ENCODE measurements around the gene RCBTB1. TPM values are rescaled to one million over a fixed set of nuclear protein-coding genes. Genes with fewer than 3 reads are reported as not detected.
A peak's percentile ranks its signal among the peaks of the same experiment; 100 is the strongest.
"Not testable (repeated sequence)": the region's sequence is repeated elsewhere in the genome, so short reads cannot be mapped to it uniquely, and the experiment has no call there.

RCBTB1 gene
- total RNA-seq, 4 donors from 2014 or later = 5.6 to 10.7 (median 8.1) TPM

DNA sequence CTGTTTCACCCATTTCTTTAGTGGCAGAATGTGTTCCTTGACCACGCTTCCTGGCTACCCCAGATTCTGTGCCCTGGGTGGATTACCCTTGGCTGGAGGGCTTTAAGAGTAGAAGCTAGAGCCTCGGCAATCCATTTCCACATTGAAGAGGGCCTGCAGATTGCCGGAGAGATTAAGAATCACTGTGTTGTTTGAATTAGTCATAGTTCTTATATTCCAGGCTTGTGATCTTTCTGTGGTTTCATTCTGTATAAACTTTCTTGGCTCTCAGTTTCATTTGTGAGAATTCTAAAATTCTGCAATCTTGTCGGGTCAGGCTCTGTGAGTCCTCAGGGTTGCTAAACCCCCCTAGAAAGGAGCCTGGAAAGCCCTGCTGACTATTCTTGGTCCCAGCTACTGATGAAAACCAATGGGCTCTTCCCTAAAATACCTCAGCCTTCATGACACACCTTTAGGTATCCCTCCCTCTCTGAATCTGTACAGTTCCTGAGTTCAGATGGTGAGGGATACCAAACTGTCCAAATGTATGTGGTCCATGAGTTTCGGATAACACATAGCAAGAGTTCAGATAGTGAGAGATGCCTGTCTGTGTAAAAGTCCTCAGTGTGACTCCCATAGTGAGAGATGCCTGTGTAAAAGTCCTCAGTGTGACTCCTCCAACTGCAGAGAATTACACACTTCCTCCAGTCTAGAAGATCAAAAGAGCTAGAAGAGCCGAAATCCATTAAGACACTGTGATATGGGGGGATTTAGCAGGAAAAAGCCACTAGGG, 85.3 kb downstream of the RCBTB1 start:
- H3K27ac ChIP-seq = peak overlapping the region in 3 of 4 donors; percentile 17 to 45 (median 31)
- no peaks in the 10 kb centered on the region for H3K27me3 ChIP-seq
- no peaks in the 10 kb centered on the region for H3K36me3 ChIP-seq
- no peak overlapping the region for H3K4me3 ChIP-seq
- H3K9me3 ChIP-seq = no peaks in the 10 kb centered on the region
- no peak for DNase-seq
- no peaks in the 10 kb centered on the region for H3K4me1 ChIP-seq
- TF ChIP-seq, protein P1, sequence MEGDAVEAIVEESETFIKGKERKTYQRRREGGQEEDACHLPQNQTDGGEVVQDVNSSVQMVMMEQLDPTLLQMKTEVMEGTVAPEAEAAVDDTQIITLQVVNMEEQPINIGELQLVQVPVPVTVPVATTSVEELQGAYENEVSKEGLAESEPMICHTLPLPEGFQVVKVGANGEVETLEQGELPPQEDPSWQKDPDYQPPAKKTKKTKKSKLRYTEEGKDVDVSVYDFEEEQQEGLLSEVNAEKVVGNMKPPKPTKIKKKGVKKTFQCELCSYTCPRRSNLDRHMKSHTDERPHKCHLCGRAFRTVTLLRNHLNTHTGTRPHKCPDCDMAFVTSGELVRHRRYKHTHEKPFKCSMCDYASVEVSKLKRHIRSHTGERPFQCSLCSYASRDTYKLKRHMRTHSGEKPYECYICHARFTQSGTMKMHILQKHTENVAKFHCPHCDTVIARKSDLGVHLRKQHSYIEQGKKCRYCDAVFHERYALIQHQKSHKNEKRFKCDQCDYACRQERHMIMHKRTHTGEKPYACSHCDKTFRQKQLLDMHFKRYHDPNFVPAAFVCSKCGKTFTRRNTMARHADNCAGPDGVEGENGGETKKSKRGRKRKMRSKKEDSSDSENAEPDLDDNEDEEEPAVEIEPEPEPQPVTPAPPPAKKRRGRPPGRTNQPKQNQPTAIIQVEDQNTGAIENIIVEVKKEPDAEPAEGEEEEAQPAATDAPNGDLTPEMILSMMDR (IDR thresholded peaks at IDR 0.05) = no peak
- TF ChIP-seq POLR2A (IDR thresholded peaks at IDR 0.05) = no peak

DNA sequence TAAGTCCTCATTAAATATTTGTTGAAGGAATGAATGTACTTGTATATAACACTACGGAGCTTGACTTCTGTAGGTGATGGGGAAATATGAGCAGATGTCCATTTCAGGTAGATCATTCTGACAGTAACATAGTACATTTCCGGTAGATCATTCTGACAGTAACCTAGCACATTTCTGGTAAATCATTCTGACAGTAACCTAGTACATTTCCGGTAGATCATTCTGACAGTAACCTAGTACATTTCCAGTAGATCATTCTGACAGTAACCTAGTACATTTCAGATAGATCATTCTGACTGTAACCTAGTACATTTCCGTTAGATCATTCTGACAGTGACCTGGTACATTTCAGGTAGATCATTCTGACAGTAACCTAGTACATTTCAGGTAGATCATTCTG, 87.2 kb downstream of the RCBTB1 start:
- Histone ChIP-seq H3K27me3 (no peaks in the 10 kb centered on the region), H3K4me1 (no peaks in the 10 kb centered on the region), H3K27ac (peak overlapping the region in 2 of 4 donors; percentile 63 to 93), H3K4me3 (no peak overlapping the region), H3K36me3 (no peaks in the 10 kb centered on the region), H3K9me3 (no peaks in the 10 kb centered on the region)
- TF ChIP-seq, protein P1 (IDR thresholded peaks at IDR 0.05) = no peak
- TF ChIP-seq POLR2A (IDR thresholded peaks at IDR 0.05) = no peak
- no peak for DNase-seq

DNA sequence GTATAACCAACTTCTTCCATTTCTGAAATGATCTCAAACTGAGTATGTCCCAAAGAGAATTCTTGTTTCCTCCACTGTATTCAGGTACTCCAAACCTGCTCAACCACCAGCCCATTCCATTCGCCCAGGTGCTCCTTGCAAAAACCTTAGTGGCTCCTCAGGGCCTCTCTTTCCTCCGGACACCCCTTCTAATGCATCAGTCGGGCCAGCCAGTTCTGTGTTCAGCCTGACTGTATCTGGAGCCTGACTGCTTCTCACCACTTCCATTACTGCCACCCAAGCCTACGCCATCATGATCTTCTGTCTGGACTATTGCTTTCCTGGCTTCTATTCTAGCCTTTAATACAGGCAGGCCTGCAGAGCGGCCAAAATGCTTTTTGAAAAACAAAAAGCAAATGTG, 88.1 kb downstream of the RCBTB1 start:
- Histone ChIP-seq H3K27me3 (no peaks in the 10 kb centered on the region), H3K4me1 (no peaks in the 10 kb centered on the region), H3K9me3 (no peaks in the 10 kb centered on the region), H3K4me3 (no peak overlapping the region), H3K36me3 (no peaks in the 10 kb centered on the region), H3K27ac (peak overlapping the region; percentile 63 to 99 (median 93))
- no peak for DNase-seq
- TF ChIP-seq, protein P1 (IDR thresholded peaks at IDR 0.05) = no peak
- TF ChIP-seq POLR2A (IDR thresholded peaks at IDR 0.05) = no peak

DNA sequence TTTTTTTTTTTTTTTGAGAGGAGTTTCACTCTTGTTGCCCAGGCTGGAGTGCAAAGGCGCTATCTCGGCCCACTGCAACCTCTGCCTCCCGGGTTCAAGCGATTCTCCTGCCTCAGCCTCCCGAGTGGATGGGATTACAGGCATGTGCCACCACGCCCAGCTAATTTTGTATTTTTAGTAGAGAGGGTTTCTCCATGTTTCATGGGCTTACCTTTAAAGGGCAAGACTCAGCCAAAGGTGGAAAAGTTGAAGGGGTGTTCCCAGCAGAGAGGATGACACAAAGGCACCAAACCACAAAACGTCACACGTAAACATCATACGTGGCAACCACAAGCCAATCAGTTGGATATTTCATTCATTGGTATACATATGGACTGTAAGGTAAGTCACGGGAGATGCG, 88.5 kb downstream of the RCBTB1 start:
- H3K4me1 ChIP-seq, H3K36me3 ChIP-seq, H3K4me3 ChIP-seq, H3K9me3 ChIP-seq, H3K27me3 ChIP-seq, DNase-seq: not testable (repeated sequence)
- peak overlapping the region; percentile 63 to 99 (median 93) for H3K27ac ChIP-seq

DNA sequence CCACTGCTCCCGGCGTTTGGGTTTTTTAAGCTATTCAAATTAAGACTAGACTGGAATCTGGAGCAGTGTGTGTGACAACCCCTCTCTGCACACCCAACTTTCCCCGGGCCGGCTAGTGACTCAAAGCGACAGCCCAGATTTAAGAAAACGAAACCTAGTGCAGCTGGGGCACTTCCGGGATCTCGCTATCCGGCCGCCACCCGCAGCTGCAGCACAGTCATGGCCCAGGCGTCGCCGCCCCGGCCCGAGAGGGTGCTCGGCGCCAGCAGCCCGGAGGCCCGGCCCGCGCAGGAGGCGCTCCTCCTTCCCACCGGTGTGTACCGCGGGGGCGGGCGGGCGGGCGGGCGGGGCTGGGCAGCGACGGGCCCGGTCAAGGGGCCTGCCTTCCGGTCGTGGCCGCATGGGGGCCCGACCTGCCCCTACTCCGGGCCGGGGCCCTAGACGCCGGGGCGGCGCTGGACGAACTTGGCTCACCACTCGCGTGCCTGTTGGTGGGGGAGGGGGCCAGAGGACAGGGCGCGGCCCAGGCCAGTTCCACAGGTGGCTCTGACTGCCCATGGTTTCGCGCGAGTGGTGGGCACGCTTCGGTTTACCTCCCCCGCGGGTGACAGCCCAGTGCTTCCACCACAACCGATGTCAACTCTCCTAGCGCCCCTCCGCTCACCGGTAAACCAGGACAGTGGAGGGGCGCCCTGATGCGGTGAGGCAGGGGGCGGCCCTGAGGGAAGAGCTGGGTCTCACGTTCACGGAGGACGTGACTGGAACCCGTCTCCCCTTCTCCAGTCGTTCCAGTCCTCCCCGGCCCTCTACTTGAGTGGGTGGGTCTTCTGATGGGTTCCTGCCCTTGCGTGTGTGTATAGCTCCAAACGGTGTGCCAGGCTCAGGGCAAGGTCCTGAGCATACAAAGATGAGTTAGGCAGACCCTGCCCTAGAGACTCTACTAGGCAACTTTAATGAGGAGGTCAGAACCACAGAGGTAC, 89.3 kb downstream of the RCBTB1 start, which contains the start of gene PHF11:
Gene PHF11, plus strand, starts transcription at position 171 of the 980 bp plus-strand sequence. Its CDS starts 49 bp downstream, at position 220.
- Histone ChIP-seq H3K4me1 (no peaks in the 10 kb centered on the region), H3K4me3 (peak within 1 kb of the TSS; percentile 51 to 84 (median 65)), H3K36me3 (no peaks in the 10 kb centered on the region), H3K27me3 (no peaks in the 10 kb centered on the region), H3K27ac (peak within 1 kb of the TSS; percentile 93 to 99 (median 94)), H3K9me3 (no peaks in the 10 kb centered on the region)
- peak; percentile 50 to 52 for TF ChIP-seq POLR2A (IDR thresholded peaks at IDR 0.05)
- TF ChIP-seq, protein P1 (IDR thresholded peaks at IDR 0.05) = peak in 4 of 6 experiments; percentile 4 to 23 (median 13)
- DNase-seq = peak; percentile 87 to 94 (median 89)
